ENCODE measurements around the gene MDM4. TPM values are rescaled to one million over a fixed set of nuclear protein-coding genes. Genes with fewer than 3 reads are reported as not detected.

The MDM4 gene
- total and polyA plus RNA-seq, 2 donors (not counting 1 experiment from before 2014, with no cell fraction given): 46.6 to 374 TPM

DNA sequence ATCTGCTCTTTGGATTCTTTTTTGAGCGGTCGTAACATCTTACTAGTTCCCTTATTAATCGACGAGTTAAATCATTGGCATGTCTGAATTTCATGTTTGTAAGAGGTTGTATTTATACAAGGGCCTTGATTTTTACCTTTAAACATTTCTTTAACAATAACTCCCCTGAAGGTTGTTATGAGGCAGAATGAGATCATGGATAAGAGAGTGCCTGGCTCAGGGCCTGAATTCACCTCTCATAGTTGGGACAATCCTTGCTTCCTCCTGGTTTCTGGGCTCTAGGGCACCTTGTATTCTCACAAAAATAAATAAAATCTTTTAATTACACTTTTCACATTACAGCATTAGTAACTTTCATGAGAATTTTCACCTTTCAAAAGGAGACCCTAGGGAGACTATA lies 55.4 kb downstream of the MDM4 start:
- TF ChIP-seq EZH2 (IDR thresholded peaks at IDR 0.05; ENCODE audit: borderline replicate concordance, insufficient read depth, low read depth, low read length, poor library complexity, severe bottlenecking): no peak
- TF ChIP-seq, protein P1, sequence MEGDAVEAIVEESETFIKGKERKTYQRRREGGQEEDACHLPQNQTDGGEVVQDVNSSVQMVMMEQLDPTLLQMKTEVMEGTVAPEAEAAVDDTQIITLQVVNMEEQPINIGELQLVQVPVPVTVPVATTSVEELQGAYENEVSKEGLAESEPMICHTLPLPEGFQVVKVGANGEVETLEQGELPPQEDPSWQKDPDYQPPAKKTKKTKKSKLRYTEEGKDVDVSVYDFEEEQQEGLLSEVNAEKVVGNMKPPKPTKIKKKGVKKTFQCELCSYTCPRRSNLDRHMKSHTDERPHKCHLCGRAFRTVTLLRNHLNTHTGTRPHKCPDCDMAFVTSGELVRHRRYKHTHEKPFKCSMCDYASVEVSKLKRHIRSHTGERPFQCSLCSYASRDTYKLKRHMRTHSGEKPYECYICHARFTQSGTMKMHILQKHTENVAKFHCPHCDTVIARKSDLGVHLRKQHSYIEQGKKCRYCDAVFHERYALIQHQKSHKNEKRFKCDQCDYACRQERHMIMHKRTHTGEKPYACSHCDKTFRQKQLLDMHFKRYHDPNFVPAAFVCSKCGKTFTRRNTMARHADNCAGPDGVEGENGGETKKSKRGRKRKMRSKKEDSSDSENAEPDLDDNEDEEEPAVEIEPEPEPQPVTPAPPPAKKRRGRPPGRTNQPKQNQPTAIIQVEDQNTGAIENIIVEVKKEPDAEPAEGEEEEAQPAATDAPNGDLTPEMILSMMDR (IDR thresholded peaks at IDR 0.05): no peak
- no peak for ATAC-seq (ENCODE audit: low read depth)
- WGBS (ENCODE audit: insufficient coverage): no CpG with 5 or more reads among the region's 4 CpGs

DNA sequence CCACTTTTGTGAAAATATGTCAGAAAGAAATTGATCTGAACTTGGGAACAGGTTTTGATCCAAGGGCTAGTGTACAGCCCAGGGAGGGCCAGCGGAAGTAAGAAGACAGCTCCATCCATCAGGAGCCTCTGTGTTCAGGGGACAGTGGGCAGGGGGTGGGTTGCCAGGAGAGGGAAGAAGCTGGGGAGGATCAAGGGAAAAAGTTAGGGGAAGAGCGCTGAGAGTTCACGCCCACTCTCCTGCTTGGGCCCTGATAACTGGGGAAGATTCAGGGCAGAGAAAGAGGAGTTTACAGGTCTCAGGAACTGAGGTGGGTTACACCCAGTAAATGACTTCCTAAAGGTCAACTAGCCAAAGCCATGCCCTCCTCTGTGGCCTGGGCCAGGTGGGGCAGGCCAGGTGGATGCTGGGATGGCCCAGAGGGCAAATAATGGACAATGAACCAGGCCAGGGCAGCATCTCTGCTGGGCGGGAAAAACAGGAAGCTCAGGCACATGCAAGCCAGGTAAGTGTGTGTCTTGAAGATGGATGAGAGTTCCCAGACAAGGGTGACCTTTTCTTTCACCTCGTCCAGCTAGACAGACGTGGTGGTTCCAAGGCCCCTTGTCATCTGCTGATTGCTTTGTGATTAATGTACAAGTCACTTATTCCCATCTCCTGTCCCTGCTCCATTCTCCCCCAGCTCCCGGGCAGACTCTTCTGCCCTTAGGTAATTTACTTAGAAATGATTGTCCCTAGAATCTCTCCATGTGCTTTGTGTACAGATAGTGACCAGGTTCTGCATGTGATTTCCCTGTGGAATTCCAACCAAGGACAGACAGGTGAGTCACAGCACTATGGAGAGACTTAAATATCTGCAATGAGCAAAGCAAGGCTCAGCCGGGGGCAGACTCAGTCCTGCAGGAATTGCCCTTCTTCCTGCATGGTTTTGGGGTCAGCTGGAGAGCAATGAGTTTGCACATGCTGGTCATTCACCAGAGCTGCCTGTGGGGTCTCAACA lies 57.0 kb downstream of the MDM4 start:
- H3K27me3 Mint-ChIP-seq: no peaks in the 10 kb centered on the region
- ATAC-seq (ENCODE audit: low read depth) (no peak), DNase-seq (no peak)
- ChIA-PET POLR2A (no interaction called here), CTCF (interaction anchor here (1.7 to 3.3 kb wide), 3 partner anchors 8 to 234 kb away, joined by 5 to 15 read pairs (median 7); no protein-coding TSS in a partner anchor)
- Histone ChIP-seq H3K4me3 (ENCODE audit: control extremely low read depth in 1 of 5, extremely low read depth in 1 of 5, insufficient read depth in 1 of 5, low read depth in 2 of 5, low read length in 4 of 5) (no peak overlapping the region), H3K36me3 (replicated peaks in 1 of 2; ENCODE audit: control extremely low read depth in 1 of 2, control insufficient read depth in 1 of 2, extremely low read depth in 1 of 2, insufficient read depth in 2 of 2, low read length in 1 of 2) (peaks cover 7 to 47% of the 10 kb centered on the region in 2 experiments), H3K9ac (ENCODE audit: low read length) (no peak overlapping the region), H4K20me1 (ENCODE audit: control insufficient read depth, insufficient read depth, low read length, poor library complexity, severe bottlenecking) (no peaks in the 10 kb centered on the region), H3K9me3 (ENCODE audit: control extremely low read depth in 1 of 3, control insufficient read depth in 2 of 3, insufficient read depth in 1 of 3, low read length in 2 of 3) (no peaks in the 10 kb centered on the region), H2AFZ (ENCODE audit: insufficient read depth, low read depth, low read length, poor library complexity, severe bottlenecking) (no peak overlapping the region), H3K4me1 (ENCODE audit: control insufficient read depth in 2 of 2, insufficient read depth in 2 of 2, low read length in 2 of 2) (peaks cover 2 to 4% of the 10 kb centered on the region in 2 donors), H3K27me3 (replicated peaks in 1 of 4; ENCODE audit: control extremely low read depth in 1 of 4, control insufficient read depth in 3 of 4, insufficient read depth in 4 of 4, low read length in 3 of 4) (no peaks in the 10 kb centered on the region), H3K27ac (ENCODE audit: low read length in 2 of 2) (no peak overlapping the region), H3K4me2 (replicated peaks; ENCODE audit: low read depth, low read length, poor library complexity, severe bottlenecking) (no peak overlapping the region), H3K79me2 (ENCODE audit: control insufficient read depth, insufficient read depth, low read length) (no peaks in the 10 kb centered on the region)
- H3K4me1 Mint-ChIP-seq: peaks cover 8% of the 10 kb centered on the region
- intact Hi-C loops (cut with micrococcal nuclease): no loop called here
- no peak overlapping the region for H3K4me3 Mint-ChIP-seq
- no peak for TF ChIP-seq EZH2 (IDR thresholded peaks at IDR 0.05; ENCODE audit: borderline replicate concordance, insufficient read depth, low read depth, low read length, poor library complexity, severe bottlenecking)
- TF ChIP-seq, protein P1 (IDR thresholded peaks at IDR 0.05): no peak
- no peak overlapping the region for H3K27ac Mint-ChIP-seq
- no peaks in the 10 kb centered on the region for H3K9me3 Mint-ChIP-seq (ENCODE audit: insufficient read depth)
- 93% methylated on average over 5 of the region's 8 CpGs for WGBS (ENCODE audit: insufficient coverage)

More for the DNA sequence above, 55.4 kb downstream of the MDM4 start:
- H3K9me3 ChIP-seq (ENCODE audit: control extremely low read depth in 1 of 3, control insufficient read depth in 2 of 3, insufficient read depth in 1 of 3, low read length in 2 of 3): no peaks in the 10 kb centered on the region
- H3K27me3 Mint-ChIP-seq: no peaks in the 10 kb centered on the region
- no peak overlapping the region for H3K4me2 ChIP-seq (replicated peaks; ENCODE audit: low read depth, low read length, poor library complexity, severe bottlenecking)
- H3K4me3 ChIP-seq (ENCODE audit: control extremely low read depth in 1 of 5, extremely low read depth in 1 of 5, insufficient read depth in 1 of 5, low read depth in 2 of 5, low read length in 4 of 5): no peak overlapping the region
- H3K9me3 Mint-ChIP-seq (ENCODE audit: insufficient read depth): no peaks in the 10 kb centered on the region
- no peak overlapping the region for H3K27ac Mint-ChIP-seq
- intact Hi-C loops (cut with micrococcal nuclease): no loop called here
- no peak overlapping the region for H3K9ac ChIP-seq (ENCODE audit: low read length)
- ChIA-PET POLR2A (no interaction called here), CTCF (interaction anchor here (1.0 to 3.3 kb wide), 4 partner anchors 56 to 235 kb away, joined by 3 to 15 read pairs (median 4); partner anchors contain the start of gene MDM4)
- H3K4me3 Mint-ChIP-seq: no peak overlapping the region
- H3K79me2 ChIP-seq (ENCODE audit: control insufficient read depth, insufficient read depth, low read length): no peaks in the 10 kb centered on the region
- H2AFZ ChIP-seq (ENCODE audit: insufficient read depth, low read depth, low read length, poor library complexity, severe bottlenecking): no peak overlapping the region
- DNase-seq: no peak
- peaks cover 7 to 60% of the 10 kb centered on the region in 2 experiments for H3K36me3 ChIP-seq (replicated peaks in 1 of 2; ENCODE audit: control extremely low read depth in 1 of 2, control insufficient read depth in 1 of 2, extremely low read depth in 1 of 2, insufficient read depth in 2 of 2, low read length in 1 of 2)
- H3K27ac ChIP-seq (ENCODE audit: low read length in 2 of 2): no peak overlapping the region
- H4K20me1 ChIP-seq (ENCODE audit: control insufficient read depth, insufficient read depth, low read length, poor library complexity, severe bottlenecking): peaks cover 3% of the 10 kb centered on the region
- no peaks in the 10 kb centered on the region for H3K4me1 ChIP-seq (ENCODE audit: control insufficient read depth in 2 of 2, insufficient read depth in 2 of 2, low read length in 2 of 2)
- H3K4me1 Mint-ChIP-seq: no peaks in the 10 kb centered on the region
- H3K27me3 ChIP-seq (replicated peaks in 1 of 4; ENCODE audit: control extremely low read depth in 1 of 4, control insufficient read depth in 3 of 4, insufficient read depth in 4 of 4, low read length in 3 of 4): no peaks in the 10 kb centered on the region
